HepG2 (cell line): ENCODE measurements around the gene APOL2. TPM values are rescaled to one million over a fixed set of nuclear protein-coding genes. Genes with fewer than 3 reads are reported as not detected.

Experiments
- AHDC1 ChIP-seq: sonication (generic); formaldehyde crosslinking; IDR thresholded peaks from 2 replicates; pipeline ENCODE4 v1.5.1; 2020; ENCODE audit warnings: mild to moderate bottlenecking, missing genetic modification reagents, borderline replicate concordance
- HES4 ChIP-seq: sonication (generic); formaldehyde crosslinking; IDR thresholded peaks from 2 replicates; pipeline ENCODE4 v1.9.0; 2021; ENCODE audit warnings: mild to moderate bottlenecking, missing genetic modification reagents, borderline replicate concordance
- HMG20A ChIP-seq: IDR thresholded peaks from 2 replicates; pipeline ENCODE4 v1.6.1; 2016; ENCODE audit warnings: borderline replicate concordance
- IKZF5 ChIP-seq: IDR thresholded peaks from 2 replicates; pipeline ENCODE4 v1.6.1; 2018; ENCODE audit warnings: missing genetic modification reagents, mild to moderate bottlenecking, missing compliant biosample characterization
- TFDP1 ChIP-seq: IDR thresholded peaks from 2 replicates; pipeline ENCODE4 v1.6.1; 2016; ENCODE audit warnings: missing compliant biosample characterization, missing genetic modification reagents, borderline replicate concordance
- ZBTB3 ChIP-seq: sonication (generic); formaldehyde crosslinking; IDR thresholded peaks from 2 replicates; pipeline ENCODE4 v1.4.0; 2020; ENCODE audit warnings: low read depth, mild to moderate bottlenecking, moderate library complexity, missing genetic modification reagents, borderline replicate concordance
- ZNF276 ChIP-seq: sonication (generic); formaldehyde crosslinking; IDR thresholded peaks from 2 replicates; pipeline ENCODE4 v1.4.0; 2020; ENCODE audit warnings: mild to moderate bottlenecking, low read depth, missing genetic modification reagents
- ZNF350 ChIP-seq: sonication (generic); formaldehyde crosslinking; IDR thresholded peaks from 2 replicates; pipeline ENCODE4 v1.4.0; 2020; ENCODE audit warnings: mild to moderate bottlenecking, low read depth, missing genetic modification reagents, borderline replicate concordance
- ZNF431 ChIP-seq: sonication (generic); formaldehyde crosslinking; IDR thresholded peaks from 2 replicates; pipeline ENCODE4 v1.9.0; 2022; ENCODE audit warnings: missing genetic modification reagents, low read depth, mild to moderate bottlenecking, borderline replicate concordance
- polyA plus RNA-seq, 8 experiments: library from polyadenylated mRNA; depleted of rRNA in 3 of 8; stranded (reverse) in 7 of 8; unstranded in 1 of 8; fragments of >200 nt; fragmentation: Illumina TruSeq in 4 of 8; extraction: Trizol in 4 of 8; gene quantifications; 2 replicates each; pipeline versions ENCODE4 v1.2.1 to v1.2.3, GENCODE V29; 2011 to 2016; ENCODE audit warnings: low read depth in 4 of 8, missing spikeins in 1 of 8, mixed read lengths in 1 of 8; ENCODE audit not compliant: insufficient read depth in 1 of 8
- total RNA-seq, 5 experiments: library from RNA; depleted of rRNA; stranded (reverse); fragments of >200 nt; fragmentation: Illumina TruSeq; extraction: Trizol; gene quantifications; 2 replicates each; pipeline ENCODE4 v1.2.3, GENCODE V29; 2016; ENCODE audit warnings: low read depth in 1 of 5

Gene APOL2
- total and polyA plus RNA-seq, 2 of the 13 experiments (the other 11 are each of a cell fraction or from before 2014, with no cell fraction given) = 28.7 to 51.2 TPM

- TF ChIP-seq ZNF276 (0 out of 2 replicates have a peak, but pooled peaks have one; percentile 61), AHDC1 (peak; percentile 70), ZBTB3 (CRISPR knock-in tag) (peak; percentile 88; the same call in 1 of the 2 replicates), TFDP1 (CRISPR knock-in tag) (peak; percentile 54; the same call in 1 of the 2 replicates), ZNF431 (CRISPR knock-in tag) (0 out of 2 replicates have a peak, but pooled peaks have one; percentile 24), ZNF350 (CRISPR knock-in tag) (peak; percentile 51; the same call in 1 of the 2 replicates), HMG20A (CRISPR knock-in tag) (peak; percentile 57; the same call in 1 of the 2 replicates), HES4 (CRISPR knock-in tag) (peak; percentile 35; the same call in 1 of the 2 replicates), IKZF5 (peak; percentile 64; the same call in 1 of the 2 replicates)
Measured at GRCh38 chr22:36251979-36252608, 12.8 kb upstream of the APOL2 start (continued).
